Kidney capillary endothelial cell (primary cell): ENCODE data around the gene CHDH.

Source experiments
- DNase-seq: peaks from one replicate; pipeline ENCODE4 v3.0.0-alpha.2; 2018; ENCODE audit warnings: low spot score

CHDH gene

DNA sequence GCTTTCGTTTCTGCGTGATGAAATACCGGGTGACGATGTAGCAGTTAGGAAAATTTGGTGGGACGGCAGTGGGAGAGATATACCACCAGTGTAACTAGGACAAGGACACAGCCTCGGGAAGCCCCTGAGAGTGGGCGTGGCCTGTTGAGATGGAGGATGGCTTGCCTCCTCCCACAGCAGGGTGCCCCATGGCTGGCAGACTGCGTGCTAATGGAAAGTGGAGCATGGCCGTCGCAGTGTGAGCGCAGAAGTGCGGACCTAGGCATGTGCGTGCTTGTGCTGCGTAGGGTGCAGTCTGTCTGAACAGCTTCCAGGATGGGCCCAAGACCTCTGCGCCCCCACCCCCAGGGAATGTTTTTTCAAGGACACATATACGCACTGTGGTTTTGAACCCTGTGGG, 56.8 kb downstream of the CHDH start:
- DNase-seq: no peak

GRCh38 chr3:53788038-53788437, 58.2 kb downstream of the CHDH start:
- DNase-seq: no peak

GRCh38 chr3:53787016-53787415, 59.2 kb downstream of the CHDH start:
- no peak for DNase-seq

DNA sequence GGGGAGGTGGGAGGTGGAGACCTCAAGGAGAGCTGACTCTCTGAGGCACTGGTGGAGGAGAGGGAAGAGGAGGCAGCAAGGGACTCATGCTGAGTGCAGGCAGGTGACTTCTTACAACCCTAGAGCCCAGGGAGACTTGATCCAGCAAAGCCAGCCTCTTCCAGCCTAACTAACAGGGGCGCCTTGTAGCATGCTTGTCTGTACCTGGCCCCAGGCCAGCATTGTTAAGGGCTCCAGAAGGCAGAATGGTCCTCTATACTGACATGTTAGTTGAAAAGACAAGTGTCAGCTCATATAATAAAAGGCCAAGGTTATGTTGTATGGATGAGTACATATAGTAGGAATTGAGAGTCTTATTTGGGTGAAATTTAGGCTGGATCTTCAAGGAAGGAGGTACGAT, 65.4 kb downstream of the CHDH start:
- no peak for DNase-seq

DNA sequence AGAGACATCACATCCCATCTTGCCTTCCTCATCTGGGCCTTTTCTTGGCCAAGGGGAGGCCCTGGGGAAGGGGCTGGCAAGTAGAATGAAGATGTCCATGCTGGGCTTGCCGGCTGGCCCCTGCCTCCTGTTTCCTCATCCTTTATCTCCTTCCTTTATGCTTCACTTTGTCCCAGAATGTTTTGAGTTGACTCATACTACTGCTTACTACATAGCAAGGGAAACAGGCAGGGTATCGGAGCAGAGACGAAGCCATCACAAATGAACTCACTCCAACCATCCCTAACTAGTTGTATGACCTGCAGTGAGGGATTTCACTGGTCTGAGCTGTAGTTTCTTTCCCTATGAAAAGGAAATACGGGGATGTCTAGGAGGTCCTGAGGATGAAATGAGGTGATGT, 66.0 kb downstream of the CHDH start:
- no peak for DNase-seq

DNA sequence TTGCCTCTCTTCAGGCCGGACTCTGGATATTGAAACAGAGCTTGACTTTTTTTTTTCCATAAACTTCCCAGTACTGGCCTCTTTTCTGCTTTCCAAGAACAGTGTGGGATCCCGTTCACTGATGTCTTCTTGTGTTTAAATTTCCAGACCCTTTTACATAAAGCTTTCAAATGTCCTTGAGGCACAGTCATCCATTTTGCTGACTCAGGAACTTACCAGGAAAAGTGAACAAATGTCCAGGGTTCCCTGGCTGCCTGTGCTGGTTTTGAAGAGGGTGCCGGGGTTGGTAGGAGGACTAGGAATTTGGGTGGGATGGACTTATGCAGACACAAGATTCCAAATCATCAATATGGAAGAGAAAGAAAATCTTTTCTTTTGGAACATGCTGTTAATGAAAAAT, 68.1 kb downstream of the CHDH start:
- no peak for DNase-seq

DNA sequence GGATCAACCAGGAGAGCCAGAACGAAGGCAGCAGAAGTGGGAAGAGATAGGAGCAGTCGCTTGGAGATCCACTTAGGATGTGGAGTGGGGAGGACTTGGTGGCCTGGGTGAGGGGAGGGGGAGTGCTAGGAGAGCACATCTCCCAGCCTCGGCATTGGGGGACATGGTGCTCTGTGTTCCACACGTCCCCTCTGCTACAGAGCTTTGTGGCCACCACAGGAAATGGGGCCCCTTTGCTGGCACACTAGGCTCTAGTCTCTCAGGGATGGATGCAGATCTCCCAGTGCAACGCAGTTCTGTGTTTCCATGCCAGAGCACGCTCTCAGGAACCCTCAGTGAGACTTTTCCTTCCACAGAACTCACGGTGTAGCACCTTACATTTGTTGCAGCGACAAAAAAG, 68.8 kb downstream of the CHDH start:
- no peak for DNase-seq

- no peak for DNase-seq
These were observed 69.6 kb downstream of the CHDH start for GRCh38 chr3:53776494-53777101.

- DNase-seq: no peak
These were observed 70.4 kb downstream of the CHDH start for GRCh38 chr3:53775834-53776251.

DNA sequence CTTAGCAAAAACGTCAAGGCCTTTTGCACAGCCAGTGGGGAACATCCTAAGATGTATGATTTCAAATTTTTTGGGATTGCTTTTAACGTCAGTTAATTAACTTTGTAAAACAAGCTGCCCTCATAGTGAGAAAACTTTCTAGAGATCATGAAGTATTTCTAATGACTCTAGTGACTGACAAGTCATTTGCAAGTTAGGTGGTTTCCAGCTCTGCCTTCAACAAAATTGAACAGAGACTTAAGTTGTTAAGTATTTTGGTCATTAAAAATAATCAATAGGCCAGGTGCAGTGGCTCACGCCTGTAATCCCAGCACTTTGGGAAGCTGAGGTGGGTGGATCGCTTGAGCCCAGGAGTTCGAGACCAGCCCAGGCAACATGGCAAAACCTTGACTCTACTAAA, 71.2 kb downstream of the CHDH start:
- DNase-seq: no peak

GRCh38 chr3:53774414-53774813, 71.8 kb downstream of the CHDH start:
- no peak for DNase-seq

DNA sequence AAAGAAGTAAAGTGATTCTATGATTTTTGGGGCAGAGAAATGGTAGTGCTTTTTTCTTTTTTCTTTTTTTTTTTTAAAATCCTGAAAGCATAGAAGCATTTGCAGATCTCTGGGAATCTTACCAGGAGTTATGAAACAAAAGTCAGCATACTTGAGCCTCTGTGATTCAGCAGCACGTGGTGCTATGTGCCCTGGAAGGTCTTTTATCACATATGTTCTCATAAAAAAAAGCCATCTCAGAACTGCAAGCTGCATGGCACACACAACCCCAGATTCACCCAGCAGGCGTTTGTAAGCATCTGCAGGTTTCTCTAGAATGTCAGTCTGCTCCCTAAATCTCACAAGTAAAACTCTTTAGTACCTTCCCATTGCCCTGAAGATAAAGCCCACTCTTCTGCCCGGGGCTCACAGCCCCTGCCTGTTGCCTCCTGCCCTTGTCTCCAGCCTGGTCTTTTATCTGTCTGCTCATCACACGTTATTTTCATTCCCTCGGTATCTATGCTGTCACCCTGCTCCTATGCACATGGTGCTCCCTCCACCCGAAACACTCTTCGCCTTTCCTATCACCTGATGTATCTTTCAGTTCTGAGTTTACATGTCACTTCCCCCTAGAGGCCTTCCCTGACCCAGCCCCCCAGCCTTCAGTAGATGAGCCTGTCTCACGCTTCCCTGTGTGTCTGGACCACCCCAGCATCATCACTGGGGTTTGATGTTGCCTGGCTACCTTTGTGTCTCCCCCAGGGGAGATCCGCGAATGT, 72.4 kb downstream of the CHDH start:
- DNase-seq: no peak

DNA sequence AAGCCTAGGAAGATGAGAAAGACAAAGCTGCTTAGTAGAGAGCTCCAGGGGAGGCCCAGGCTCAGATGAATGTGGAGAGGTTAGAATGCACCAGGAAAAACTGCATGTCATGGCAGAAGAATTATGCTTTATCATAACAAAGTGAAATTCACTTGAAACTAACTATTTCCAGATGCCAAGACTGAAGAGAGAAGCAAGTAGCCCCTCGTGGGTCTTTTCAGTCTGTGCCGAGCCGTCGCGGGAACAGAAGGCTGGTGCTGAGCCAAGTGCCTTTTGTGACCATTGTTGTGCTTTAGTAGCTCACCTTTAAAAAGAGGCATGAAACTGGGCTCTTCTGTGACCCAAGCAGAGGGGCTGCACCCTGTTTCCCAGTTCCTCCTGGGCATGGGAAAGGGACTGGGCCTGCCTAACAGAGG, 73.2 kb downstream of the CHDH start:
- no peak for DNase-seq

DNA sequence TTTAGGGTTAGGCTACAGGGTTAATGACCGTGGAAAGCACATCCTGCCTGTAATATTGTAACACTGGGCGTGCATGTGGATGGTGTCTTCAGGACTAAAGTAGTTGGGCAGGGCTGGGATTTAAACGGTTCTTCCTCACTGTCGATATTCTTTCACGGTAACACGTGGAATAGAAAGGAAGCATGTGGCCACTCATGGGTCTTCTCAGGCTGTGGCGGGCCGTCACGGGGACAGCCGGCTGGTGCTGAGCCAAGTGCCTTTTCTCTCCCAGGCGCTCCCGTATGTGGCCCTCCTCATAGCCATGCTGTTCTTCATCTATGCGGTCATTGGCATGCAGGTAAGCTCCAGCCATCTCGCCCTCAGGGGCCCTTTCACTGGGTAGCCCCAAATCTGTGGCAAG, 73.7 kb downstream of the CHDH start:
- no peak for DNase-seq

GRCh38 chr3:53768478-53769459, 77.5 kb downstream of the CHDH start:
- no peak for DNase-seq

- DNase-seq: no peak
These were observed 79.5 kb downstream of the CHDH start for GRCh38 chr3:53766706-53767105.

DNA sequence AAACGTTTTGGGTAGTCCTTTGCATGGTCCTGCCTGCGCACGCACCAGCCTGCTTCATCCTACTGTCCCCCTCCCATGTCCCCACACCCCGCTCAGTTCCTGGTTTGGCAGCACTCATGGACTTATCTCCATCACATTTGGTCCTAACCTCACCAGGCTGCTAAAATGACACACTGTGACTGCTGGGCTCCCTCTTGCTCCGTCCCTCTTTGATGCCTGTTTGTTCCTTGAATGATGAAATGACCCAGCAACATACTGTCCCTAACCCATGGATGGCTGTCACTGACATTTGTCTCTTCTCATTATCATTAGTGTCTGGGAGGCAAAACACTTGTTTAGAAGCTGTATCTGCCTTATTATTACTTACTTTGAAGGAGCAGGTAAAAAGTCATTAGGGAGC, 80.5 kb downstream of the CHDH start:
- DNase-seq: no peak

DNA sequence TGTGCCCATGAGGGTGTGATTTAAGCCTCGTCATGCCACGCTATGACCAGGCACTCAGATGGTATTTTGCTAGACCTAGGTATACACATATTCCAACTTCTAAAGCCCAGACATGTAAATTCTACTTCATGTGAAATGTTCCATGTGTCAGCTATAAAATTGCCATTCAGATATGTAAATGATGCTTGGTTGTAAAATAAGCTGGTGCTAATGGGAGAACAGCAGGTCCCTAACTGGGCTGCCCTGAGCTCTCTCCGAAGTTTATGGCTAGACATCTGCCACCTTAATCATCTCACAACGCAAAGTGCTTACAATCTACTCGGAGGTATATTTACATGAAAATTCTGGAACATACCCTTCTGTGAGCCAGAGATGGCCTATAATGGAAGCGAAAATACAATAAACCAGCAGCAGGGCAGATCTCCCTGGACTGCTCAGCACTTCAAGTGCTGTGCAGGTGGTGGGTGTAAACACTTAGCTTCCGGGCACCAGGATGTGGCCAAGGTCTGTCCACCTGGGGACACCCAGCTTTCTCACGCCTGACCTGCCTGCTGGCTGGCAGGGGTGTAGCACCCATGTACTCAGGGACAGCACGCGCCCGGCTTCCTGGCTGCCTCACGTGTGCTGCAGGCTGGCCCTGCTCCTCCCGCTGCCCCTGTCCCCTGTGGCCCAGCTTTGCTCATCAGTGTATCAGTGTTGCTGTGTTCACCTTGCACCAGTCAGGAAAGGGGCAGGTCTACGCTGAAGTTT, 82.0 kb downstream of the CHDH start:
- no peak for DNase-seq

GRCh38 chr3:53763353-53763752, 82.9 kb downstream of the CHDH start:
- no peak for DNase-seq
